HG02970 (cell line): ENCODE data around the gene DENND4B.
A peak's percentile ranks its signal among the peaks of the same experiment; 100 is the strongest.

Experiments
- ATAC-seq: cut with Tn5 transposase; IDR thresholded peaks from one replicate; pipeline ENCODE4 v1.9.1; 2021; ENCODE audit warnings: mild to moderate bottlenecking, moderate library complexity, moderate number of reproducible peaks; ENCODE audit not compliant: unreplicated experiment, low FRiP score

DENND4B gene

GRCh38 chr1:153945795-153946621, 510 bp downstream of the DENND4B start:
- ATAC-seq = peak; percentile 63

GRCh38 chr1:153945131-153945794, 1.3 kb downstream of the DENND4B start:
- no peak for ATAC-seq

GRCh38 chr1:153944827-153945117, 1.7 kb downstream of the DENND4B start:
- no peak for ATAC-seq

GRCh38 chr1:153944005-153944826, 2.3 kb downstream of the DENND4B start:
- no peak for ATAC-seq

GRCh38 chr1:153942766-153943549, 3.6 kb downstream of the DENND4B start:
- no peak for ATAC-seq

GRCh38 chr1:153941826-153942725, 4.4 kb downstream of the DENND4B start:
- ATAC-seq = no peak

GRCh38 chr1:153940756-153941155, 5.8 kb downstream of the DENND4B start:
- ATAC-seq = no peak

- ATAC-seq = no peak
Measured at GRCh38 chr1:153939476-153939875, 7.0 kb downstream of the DENND4B start.

GRCh38 chr1:153938996-153939395, 7.5 kb downstream of the DENND4B start:
- no peak for ATAC-seq

GRCh38 chr1:153937331-153937730, 9.2 kb downstream of the DENND4B start:
- no peak for ATAC-seq

GRCh38 chr1:153936011-153936802, 10.3 kb downstream of the DENND4B start:
- ATAC-seq = no peak

GRCh38 chr1:153934746-153935145, 11.8 kb downstream of the DENND4B start:
- ATAC-seq = no peak

GRCh38 chr1:153933955-153934354, 12.6 kb downstream of the DENND4B start:
- no peak for ATAC-seq

GRCh38 chr1:153933430-153933829, 13.1 kb downstream of the DENND4B start:
- ATAC-seq = no peak

- no peak for ATAC-seq
Measured at GRCh38 chr1:153932156-153933131, 14.1 kb downstream of the DENND4B start.

GRCh38 chr1:153929981-153930948, 16.3 kb downstream of the DENND4B start:
- no peak for ATAC-seq
